ENCODE results near the gene CHSY3. TPM values are rescaled to one million over a fixed set of nuclear protein-coding genes. Genes with fewer than 3 reads are reported as not detected.

Gene CHSY3
- total RNA-seq, 2 donors from 2014 or later: 1.2 to 2.0 TPM

GRCh38 chr5:130043834-130044233 lies 139.6 kb downstream of the CHSY3 start:
- no peak for TF ChIP-seq CTCF (conservative IDR thresholded peaks at IDR 0.05)
- Mint-ChIP-seq H3K4me3 (no peak overlapping the region), H3K36me3 (ENCODE audit: low read depth) (no peaks in the 10 kb centered on the region), H3K27ac (no peak overlapping the region), H3K4me1 (no peaks in the 10 kb centered on the region), H3K27me3 (ENCODE audit: insufficient read depth) (no peaks in the 10 kb centered on the region), H3K9me3 (no peaks in the 10 kb centered on the region)
- H3K36me3 ChIP-seq (ENCODE audit: control insufficient read depth, insufficient read depth, low read length): no peaks in the 10 kb centered on the region
- no peaks in the 10 kb centered on the region for H3K9me3 ChIP-seq (ENCODE audit: control insufficient read depth, low read length)
- H3K9ac ChIP-seq (ENCODE audit: extremely low read depth, low read length, poor library complexity, severe bottlenecking): no peak overlapping the region
- H3K27ac ChIP-seq (ENCODE audit: low read depth, low read length): no peak overlapping the region
- 89 to 94% methylated on average over 1 of the region's 1 CpG for WGBS, 2 experiments (ENCODE audit: insufficient coverage in 1 of 2, insufficient read length in 1 of 2)
- DNase-seq: no peak
- H3K27me3 ChIP-seq (ENCODE audit: control insufficient read depth, insufficient read depth, low read length, poor library complexity, severe bottlenecking): no peaks in the 10 kb centered on the region
- no peaks in the 10 kb centered on the region for H3K4me1 ChIP-seq (ENCODE audit: control insufficient read depth, insufficient read depth, low read length)
- H3K4me3 ChIP-seq (ENCODE audit: low read length): no peak overlapping the region

- no peak for DNase-seq
- no peaks in the 10 kb centered on the region for H3K36me3 ChIP-seq (ENCODE audit: control insufficient read depth, insufficient read depth, low read length)
- H3K4me3 ChIP-seq (ENCODE audit: low read length): no peak overlapping the region
- no peak overlapping the region for H3K27ac Mint-ChIP-seq
- H3K4me3 Mint-ChIP-seq: no peak overlapping the region
- no peak overlapping the region for H3K9ac ChIP-seq (ENCODE audit: extremely low read depth, low read length, poor library complexity, severe bottlenecking)
- no peaks in the 10 kb centered on the region for H3K27me3 Mint-ChIP-seq (ENCODE audit: insufficient read depth)
- H3K9me3 Mint-ChIP-seq: no peaks in the 10 kb centered on the region
- 83 to 100% methylated on average over 3 of the region's 3 CpGs for WGBS, 2 experiments (ENCODE audit: insufficient coverage in 1 of 2, insufficient read length in 1 of 2)
- TF ChIP-seq CTCF (conservative IDR thresholded peaks at IDR 0.05): no peak
- H3K27me3 ChIP-seq (ENCODE audit: control insufficient read depth, insufficient read depth, low read length, poor library complexity, severe bottlenecking): no peaks in the 10 kb centered on the region
- H3K4me1 Mint-ChIP-seq: no peaks in the 10 kb centered on the region
- no peaks in the 10 kb centered on the region for H3K36me3 Mint-ChIP-seq (ENCODE audit: low read depth)
- H3K27ac ChIP-seq (ENCODE audit: low read depth, low read length): no peak overlapping the region
- no peaks in the 10 kb centered on the region for H3K4me1 ChIP-seq (ENCODE audit: control insufficient read depth, insufficient read depth, low read length)
- no peaks in the 10 kb centered on the region for H3K9me3 ChIP-seq (ENCODE audit: control insufficient read depth, low read length)
Observed at GRCh38 chr5:130045334-130045733, 141.1 kb downstream of the CHSY3 start.

- WGBS, 2 experiments (ENCODE audit: insufficient coverage in 1 of 2, insufficient read length in 1 of 2): 94 to 95% methylated on average over 2 to 3 of the region's 3 CpGs
- Histone ChIP-seq H3K4me1 (ENCODE audit: control insufficient read depth, insufficient read depth, low read length) (no peaks in the 10 kb centered on the region), H3K9me3 (ENCODE audit: control insufficient read depth, low read length) (no peaks in the 10 kb centered on the region), H3K27me3 (ENCODE audit: control insufficient read depth, insufficient read depth, low read length, poor library complexity, severe bottlenecking) (no peaks in the 10 kb centered on the region), H3K9ac (ENCODE audit: extremely low read depth, low read length, poor library complexity, severe bottlenecking) (no peak overlapping the region), H3K36me3 (ENCODE audit: control insufficient read depth, insufficient read depth, low read length) (no peaks in the 10 kb centered on the region), H3K27ac (ENCODE audit: low read depth, low read length) (no peak overlapping the region), H3K4me3 (ENCODE audit: low read length) (no peak overlapping the region)
- no peak overlapping the region for H3K4me3 Mint-ChIP-seq
- no peak overlapping the region for H3K27ac Mint-ChIP-seq
- TF ChIP-seq CTCF (conservative IDR thresholded peaks at IDR 0.05): no peak
- no peaks in the 10 kb centered on the region for H3K9me3 Mint-ChIP-seq
- H3K36me3 Mint-ChIP-seq (ENCODE audit: low read depth): no peaks in the 10 kb centered on the region
- peaks cover 4% of the 10 kb centered on the region for H3K4me1 Mint-ChIP-seq
- DNase-seq: no peak
- H3K27me3 Mint-ChIP-seq (ENCODE audit: insufficient read depth): no peaks in the 10 kb centered on the region
Observed at GRCh38 chr5:130050585-130050984, 146.3 kb downstream of the CHSY3 start.

Measured in endodermal cell (in vitro differentiated cells).